ENCODE measurements around the gene TLX2. TPM values are rescaled to one million over a fixed set of nuclear protein-coding genes. Genes with fewer than 3 reads are reported as not detected.

The TLX2 gene
- total and polyA plus RNA-seq, 2 of the 13 experiments (the other 11 are each of a cell fraction or from before 2014, with no cell fraction given) = 0.05 to 0.20 TPM

DNA sequence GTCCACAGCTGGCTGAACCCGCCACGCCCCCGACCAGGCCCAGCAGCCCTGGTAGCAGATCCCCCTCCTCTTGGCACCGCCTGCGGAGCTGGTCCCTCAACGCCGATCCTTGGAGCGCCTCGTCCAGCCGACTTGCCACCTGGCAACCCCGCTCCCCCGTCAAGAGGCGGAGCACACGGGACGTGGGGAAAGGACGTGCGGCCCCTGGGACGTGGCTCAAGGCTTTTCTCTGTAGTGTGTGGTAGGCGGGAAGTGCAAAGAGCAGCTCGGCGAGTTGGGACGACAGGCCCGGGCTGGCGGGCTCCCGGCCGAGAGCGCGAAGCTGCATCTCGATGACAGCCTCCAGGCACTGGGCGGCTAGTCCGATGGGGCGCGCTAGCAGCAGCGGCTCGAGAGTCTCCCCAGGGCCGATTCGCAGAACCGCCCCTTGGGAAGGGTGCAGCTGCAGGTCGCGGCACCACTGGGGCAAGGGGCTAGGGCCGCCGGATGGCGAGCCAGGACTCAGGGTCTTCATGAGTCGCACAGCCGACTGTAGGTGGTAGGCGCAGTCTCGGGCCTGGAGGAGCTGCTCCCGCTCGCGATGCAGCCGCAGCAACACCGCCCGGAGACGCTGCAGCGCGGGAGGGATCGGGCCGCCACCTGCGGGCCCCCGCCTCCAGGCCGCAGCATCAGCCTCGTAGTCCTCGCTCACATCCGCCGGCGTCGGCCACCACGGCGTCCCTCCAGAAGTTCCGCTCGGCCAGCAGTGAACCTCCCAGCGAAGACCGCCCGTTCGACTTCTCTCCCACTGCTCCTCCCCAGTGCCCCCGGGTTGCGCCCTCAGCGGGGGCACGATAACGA is 32.1 kb upstream of the TLX2 start (continued):
- no peak; the same call in 1 of the 2 replicates for TF ChIP-seq ZNF550 (CRISPR knock-in tag; IDR thresholded peaks at IDR 0.05; ENCODE audit: borderline replicate concordance)
- TF ChIP-seq ZBTB46 (CRISPR knock-in tag; IDR thresholded peaks at IDR 0.05; ENCODE audit: borderline replicate concordance) = no peak
- 0 out of 2 replicates have a peak, but pooled peaks have one; percentile 14 for TF ChIP-seq GATA4 (IDR thresholded peaks at IDR 0.05; ENCODE audit: borderline replicate concordance, low read depth)
- no peak; the same call in 1 of the 2 replicates for TF ChIP-seq ZNF318 (CRISPR knock-in tag; IDR thresholded peaks at IDR 0.05)
- TF ChIP-seq ZNF773 (CRISPR knock-in tag; IDR thresholded peaks at IDR 0.05; ENCODE audit: borderline replicate concordance) = peak; percentile 58; the same call in 1 of the 2 replicates
- TF ChIP-seq, protein P1, sequence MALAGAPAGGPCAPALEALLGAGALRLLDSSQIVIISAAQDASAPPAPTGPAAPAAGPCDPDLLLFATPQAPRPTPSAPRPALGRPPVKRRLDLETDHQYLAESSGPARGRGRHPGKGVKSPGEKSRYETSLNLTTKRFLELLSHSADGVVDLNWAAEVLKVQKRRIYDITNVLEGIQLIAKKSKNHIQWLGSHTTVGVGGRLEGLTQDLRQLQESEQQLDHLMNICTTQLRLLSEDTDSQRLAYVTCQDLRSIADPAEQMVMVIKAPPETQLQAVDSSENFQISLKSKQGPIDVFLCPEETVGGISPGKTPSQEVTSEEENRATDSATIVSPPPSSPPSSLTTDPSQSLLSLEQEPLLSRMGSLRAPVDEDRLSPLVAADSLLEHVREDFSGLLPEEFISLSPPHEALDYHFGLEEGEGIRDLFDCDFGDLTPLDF (CRISPR knock-in tag; IDR thresholded peaks at IDR 0.05) = peak; percentile 79
- no peak for TF ChIP-seq KLF12 (CRISPR knock-in tag; IDR thresholded peaks at IDR 0.05; ENCODE audit: borderline replicate concordance)

Data from HepG2 (cell line).